Loucy (cell line): ENCODE data around the gene PARP6.

Source experiments
- CTCF ChIP-seq: fragments of 200-600 bp; sonication (generic); conservative IDR thresholded peaks from 2 replicates; pipeline ENCODE4 v1.5.1; 2014; ENCODE audit warnings: mild to moderate bottlenecking, antibody characterized with exemption, low read length
- EZH2phosphoT487 ChIP-seq: fragments of 200-600 bp; IDR thresholded peaks from 2 replicates; pipeline ENCODE4 v1.6.1; 2018; ENCODE audit warnings: antibody characterized with exemption, mild to moderate bottlenecking, moderate library complexity, borderline replicate concordance

- TF ChIP-seq CTCF = no peak
- TF ChIP-seq EZH2phosphoT487 = no peak
Observed at GRCh38 chr15:72229076-72229946, 43.0 kb downstream of the PARP6 start.
